ENCODE measurements around the gene SHROOM3. TPM values are rescaled to one million over a fixed set of nuclear protein-coding genes. Genes with fewer than 3 reads are reported as not detected.

SHROOM3 gene
- total RNA-seq, 2 donors from 2014 or later, result 142 to 160 TPM

GRCh38 chr4:76589402-76589801, 154.4 kb downstream of the SHROOM3 start:
- TF ChIP-seq, protein P1, sequence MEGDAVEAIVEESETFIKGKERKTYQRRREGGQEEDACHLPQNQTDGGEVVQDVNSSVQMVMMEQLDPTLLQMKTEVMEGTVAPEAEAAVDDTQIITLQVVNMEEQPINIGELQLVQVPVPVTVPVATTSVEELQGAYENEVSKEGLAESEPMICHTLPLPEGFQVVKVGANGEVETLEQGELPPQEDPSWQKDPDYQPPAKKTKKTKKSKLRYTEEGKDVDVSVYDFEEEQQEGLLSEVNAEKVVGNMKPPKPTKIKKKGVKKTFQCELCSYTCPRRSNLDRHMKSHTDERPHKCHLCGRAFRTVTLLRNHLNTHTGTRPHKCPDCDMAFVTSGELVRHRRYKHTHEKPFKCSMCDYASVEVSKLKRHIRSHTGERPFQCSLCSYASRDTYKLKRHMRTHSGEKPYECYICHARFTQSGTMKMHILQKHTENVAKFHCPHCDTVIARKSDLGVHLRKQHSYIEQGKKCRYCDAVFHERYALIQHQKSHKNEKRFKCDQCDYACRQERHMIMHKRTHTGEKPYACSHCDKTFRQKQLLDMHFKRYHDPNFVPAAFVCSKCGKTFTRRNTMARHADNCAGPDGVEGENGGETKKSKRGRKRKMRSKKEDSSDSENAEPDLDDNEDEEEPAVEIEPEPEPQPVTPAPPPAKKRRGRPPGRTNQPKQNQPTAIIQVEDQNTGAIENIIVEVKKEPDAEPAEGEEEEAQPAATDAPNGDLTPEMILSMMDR (IDR thresholded peaks at IDR 0.05), result no peak
- H3K27me3 ChIP-seq, result no peaks in the 10 kb centered on the region
- H3K27ac ChIP-seq, result peak overlapping the region; percentile 74
- no peaks in the 10 kb centered on the region for H3K9me3 ChIP-seq
- H3K36me3 ChIP-seq, result no peaks in the 10 kb centered on the region
- H3K9ac ChIP-seq (ENCODE audit: low read depth in 2 of 2, low read length in 2 of 2), result peak overlapping the region in 1 of 2 donors; percentile 66
- H3K4me3 ChIP-seq, result no peak overlapping the region
- intact Hi-C loops (cut with DNase I), result loop anchor here (5.0 kb wide), 1 partner anchor 38 kb away; no protein-coding TSS in a partner anchor
- DNase-seq, result peak; percentile 68
- peaks cover 3% of the 10 kb centered on the region for H3K4me1 ChIP-seq

- H3K27me3 ChIP-seq, result no peaks in the 10 kb centered on the region
- no peaks in the 10 kb centered on the region for H3K36me3 ChIP-seq
- no peaks in the 10 kb centered on the region for H3K9me3 ChIP-seq
- peaks cover 3% of the 10 kb centered on the region for H3K4me1 ChIP-seq
- peak overlapping the region in 1 of 2 donors; percentile 66 for H3K9ac ChIP-seq (ENCODE audit: low read depth in 2 of 2, low read length in 2 of 2)
- no peak overlapping the region for H3K4me3 ChIP-seq
- peak overlapping the region; percentile 74 for H3K27ac ChIP-seq
- DNase-seq, result peak; percentile 54
- intact Hi-C loops (cut with DNase I), result loop anchor here (5.0 to 10.0 kb wide), 2 partner anchors 37 to 95 kb away; no protein-coding TSS in a partner anchor
- TF ChIP-seq, protein P1 (IDR thresholded peaks at IDR 0.05), result no peak
Measured at GRCh38 chr4:76589872-76590797, 155.1 kb downstream of the SHROOM3 start.

DNA sequence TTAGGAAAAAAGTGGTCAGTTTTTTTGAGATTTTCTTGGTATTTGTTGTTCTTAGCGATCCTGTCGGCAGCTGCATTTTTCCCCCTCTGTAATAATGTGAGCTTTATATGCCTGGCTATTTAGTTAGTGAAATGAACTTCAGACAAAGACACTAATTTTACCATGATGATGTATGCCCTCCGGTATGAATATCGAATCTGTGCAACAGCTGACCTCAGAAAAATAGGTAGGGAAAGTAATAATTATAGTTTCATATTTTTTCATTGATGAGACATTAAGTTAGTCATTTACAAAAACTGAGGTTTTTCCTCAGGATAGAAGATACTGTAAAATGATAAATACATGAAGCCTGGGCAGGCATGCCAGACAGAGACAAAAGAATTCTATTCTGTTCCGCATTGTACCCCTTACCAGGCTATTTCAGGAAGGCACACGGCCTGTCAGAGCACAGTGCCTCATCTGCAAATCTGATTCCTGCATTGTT, 155.8 kb downstream of the SHROOM3 start:
- intact Hi-C loops (cut with DNase I), result loop anchor here (10.0 kb wide), 1 partner anchor 94 kb away; no protein-coding TSS in a partner anchor

DNA sequence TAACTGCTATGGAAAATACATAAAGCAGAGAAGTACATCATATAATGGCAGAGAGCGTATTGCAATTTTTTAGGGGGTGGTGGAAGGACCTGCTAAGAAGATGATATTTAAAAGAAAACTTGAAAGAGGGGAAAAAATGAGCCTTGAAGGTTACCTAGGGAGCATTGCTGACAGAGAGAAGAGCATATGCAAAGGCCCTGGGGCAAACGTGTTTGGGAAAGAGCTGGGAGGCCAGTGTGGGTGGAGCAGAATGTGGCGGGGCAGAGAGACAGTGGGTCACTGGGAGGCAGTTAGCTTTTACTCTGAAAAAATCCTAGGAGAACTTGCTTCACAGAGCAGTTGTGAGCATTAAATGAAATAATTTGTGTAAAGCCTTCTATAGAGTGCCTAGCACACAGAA, 157.0 kb downstream of the SHROOM3 start:
- no peak for DNase-seq
- Histone ChIP-seq H3K9me3 (no peaks in the 10 kb centered on the region), H3K9ac (ENCODE audit: low read depth in 2 of 2, low read length in 2 of 2) (no peak overlapping the region), H3K36me3 (no peaks in the 10 kb centered on the region), H3K4me3 (no peak overlapping the region), H3K4me1 (peaks cover 3% of the 10 kb centered on the region), H3K27me3 (no peaks in the 10 kb centered on the region), H3K27ac (no peak overlapping the region)
- TF ChIP-seq, protein P1 (IDR thresholded peaks at IDR 0.05), result no peak
- intact Hi-C loops (cut with DNase I), result loop anchor here (10.0 kb wide), 1 partner anchor 93 kb away; no protein-coding TSS in a partner anchor

More for the DNA sequence above, 155.8 kb downstream of the SHROOM3 start:
- H3K9me3 ChIP-seq, result no peaks in the 10 kb centered on the region
- peaks cover 3% of the 10 kb centered on the region for H3K4me1 ChIP-seq
- TF ChIP-seq, protein P1 (IDR thresholded peaks at IDR 0.05), result no peak
- H3K36me3 ChIP-seq, result no peaks in the 10 kb centered on the region
- no peak overlapping the region for H3K4me3 ChIP-seq
- peak overlapping the region in 1 of 2 donors; percentile 53 for H3K9ac ChIP-seq (ENCODE audit: low read depth in 2 of 2, low read length in 2 of 2)
- no peaks in the 10 kb centered on the region for H3K27me3 ChIP-seq
- H3K27ac ChIP-seq, result peak overlapping the region; percentile 74
- no peak for DNase-seq

DNA sequence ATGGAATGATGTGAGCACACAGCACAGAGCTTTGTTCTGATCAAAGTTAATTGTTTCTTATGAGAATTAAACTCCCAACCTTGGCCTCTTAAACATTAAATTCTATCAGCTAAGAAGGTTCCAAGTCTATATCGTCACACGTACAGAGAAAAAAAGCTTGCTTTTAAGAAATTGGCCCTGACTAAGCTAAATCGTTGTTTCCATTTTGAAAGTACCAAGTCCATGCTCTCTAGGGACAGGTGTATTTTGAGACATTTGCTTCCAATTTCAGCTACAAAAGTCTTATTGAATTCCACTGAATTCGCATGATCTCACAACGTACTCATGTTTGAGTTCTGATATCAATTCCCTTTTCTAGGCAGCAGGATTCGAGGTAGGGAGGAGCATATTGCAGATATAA, 157.4 kb downstream of the SHROOM3 start:
- H3K27me3 ChIP-seq, result no peaks in the 10 kb centered on the region
- H3K9me3 ChIP-seq, result no peaks in the 10 kb centered on the region
- intact Hi-C loops (cut with DNase I), result loop anchor here (10.0 kb wide), 1 partner anchor 92 kb away; no protein-coding TSS in a partner anchor
- no peak overlapping the region for H3K4me3 ChIP-seq
- H3K9ac ChIP-seq (ENCODE audit: low read depth in 2 of 2, low read length in 2 of 2), result no peak overlapping the region
- no peaks in the 10 kb centered on the region for H3K36me3 ChIP-seq
- H3K4me1 ChIP-seq, result peaks cover 6% of the 10 kb centered on the region
- DNase-seq, result no peak
- H3K27ac ChIP-seq, result no peak overlapping the region
- TF ChIP-seq, protein P1 (IDR thresholded peaks at IDR 0.05), result no peak

Measured in colonic mucosa (tissue), 4 donors.